ENCODE data around the gene GTF3C6.

- TF ChIP-seq, protein P1, sequence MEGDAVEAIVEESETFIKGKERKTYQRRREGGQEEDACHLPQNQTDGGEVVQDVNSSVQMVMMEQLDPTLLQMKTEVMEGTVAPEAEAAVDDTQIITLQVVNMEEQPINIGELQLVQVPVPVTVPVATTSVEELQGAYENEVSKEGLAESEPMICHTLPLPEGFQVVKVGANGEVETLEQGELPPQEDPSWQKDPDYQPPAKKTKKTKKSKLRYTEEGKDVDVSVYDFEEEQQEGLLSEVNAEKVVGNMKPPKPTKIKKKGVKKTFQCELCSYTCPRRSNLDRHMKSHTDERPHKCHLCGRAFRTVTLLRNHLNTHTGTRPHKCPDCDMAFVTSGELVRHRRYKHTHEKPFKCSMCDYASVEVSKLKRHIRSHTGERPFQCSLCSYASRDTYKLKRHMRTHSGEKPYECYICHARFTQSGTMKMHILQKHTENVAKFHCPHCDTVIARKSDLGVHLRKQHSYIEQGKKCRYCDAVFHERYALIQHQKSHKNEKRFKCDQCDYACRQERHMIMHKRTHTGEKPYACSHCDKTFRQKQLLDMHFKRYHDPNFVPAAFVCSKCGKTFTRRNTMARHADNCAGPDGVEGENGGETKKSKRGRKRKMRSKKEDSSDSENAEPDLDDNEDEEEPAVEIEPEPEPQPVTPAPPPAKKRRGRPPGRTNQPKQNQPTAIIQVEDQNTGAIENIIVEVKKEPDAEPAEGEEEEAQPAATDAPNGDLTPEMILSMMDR (IDR thresholded peaks at IDR 0.05; ENCODE audit: poor library complexity, severe bottlenecking), result no peak
- TF ChIP-seq POLR2AphosphoS5 (IDR thresholded peaks at IDR 0.05) (no peak), REST (IDR thresholded peaks at IDR 0.05; ENCODE audit: borderline replicate concordance) (no peak), EZH2 (IDR thresholded peaks at IDR 0.05; ENCODE audit: borderline replicate concordance, insufficient read depth, low read length, poor library complexity, severe bottlenecking) (no peak), TAF1 (IDR thresholded peaks at IDR 0.05; ENCODE audit: low read depth) (no peak), SMC3 (conservative IDR thresholded peaks at IDR 0.05; ENCODE audit: poor library complexity) (no peak)
Observed at GRCh38 chr6:110990840-110991576, 32.5 kb downstream of the GTF3C6 start.

Measured in neural cell (in vitro differentiated cells).